ENCODE results near the gene HMGCS1.
A peak's percentile ranks its signal among the peaks of the same experiment; 100 is the strongest.
"Not testable (repeated sequence)": the region's sequence is repeated elsewhere in the genome, so short reads cannot be mapped to it uniquely, and the experiment has no call there.

The HMGCS1 gene

GRCh38 chr5:43313035-43313853 lies at the start of gene HMGCS1:
TSS of gene HMGCS1 (minus strand) at chr5:43313412. CDS start at chr5:43298965, 14,447 bp downstream.
- DNase-seq (ENCODE audit: low read depth) = peak; percentile 100

- DNase-seq (ENCODE audit: low read depth) = no peak
Measured at GRCh38 chr5:43358726-43359125, 45.5 kb upstream of the HMGCS1 start.

- no peak for DNase-seq (ENCODE audit: low read depth)
Measured at GRCh38 chr5:43358301-43358700, 45.1 kb upstream of the HMGCS1 start.

GRCh38 chr5:43357878-43358281 lies 44.7 kb upstream of the HMGCS1 start:
- no peak for DNase-seq (ENCODE audit: low read depth)

GRCh38 chr5:43357067-43357466 lies 43.9 kb upstream of the HMGCS1 start:
- DNase-seq (ENCODE audit: low read depth) = no peak

GRCh38 chr5:43354774-43355173 lies 41.6 kb upstream of the HMGCS1 start:
- DNase-seq (ENCODE audit: low read depth) = no peak

GRCh38 chr5:43353668-43354067 lies 40.5 kb upstream of the HMGCS1 start:
- no peak for DNase-seq (ENCODE audit: low read depth)

- no peak for DNase-seq (ENCODE audit: low read depth)
Measured at GRCh38 chr5:43352915-43353314, 39.7 kb upstream of the HMGCS1 start.

- no peak for DNase-seq (ENCODE audit: low read depth)
Measured at GRCh38 chr5:43352131-43352530, 38.9 kb upstream of the HMGCS1 start.

GRCh38 chr5:43348861-43349363 lies 35.7 kb upstream of the HMGCS1 start:
- DNase-seq (ENCODE audit: low read depth) = no peak

- DNase-seq (ENCODE audit: low read depth) = no peak
Measured at GRCh38 chr5:43348207-43348606, 35.0 kb upstream of the HMGCS1 start.

GRCh38 chr5:43338862-43339261 lies 25.6 kb upstream of the HMGCS1 start:
- no peak for DNase-seq (ENCODE audit: low read depth)

GRCh38 chr5:43336159-43336558 lies 22.9 kb upstream of the HMGCS1 start:
- DNase-seq (ENCODE audit: low read depth) = no peak

GRCh38 chr5:43335681-43336080 lies 22.5 kb upstream of the HMGCS1 start:
- no peak for DNase-seq (ENCODE audit: low read depth)

- DNase-seq (ENCODE audit: low read depth) = no peak
Measured at GRCh38 chr5:43332401-43332800, 19.2 kb upstream of the HMGCS1 start.

- not testable (repeated sequence) for DNase-seq (ENCODE audit: low read depth)
Measured at GRCh38 chr5:43325624-43326023, 12.4 kb upstream of the HMGCS1 start.

GRCh38 chr5:43323488-43323887 lies 10.3 kb upstream of the HMGCS1 start:
- not testable (repeated sequence) for DNase-seq (ENCODE audit: low read depth)

- DNase-seq (ENCODE audit: low read depth) = no peak
Measured at GRCh38 chr5:43320846-43321245, 7.6 kb upstream of the HMGCS1 start.

- no peak for DNase-seq (ENCODE audit: low read depth)
Measured at GRCh38 chr5:43316421-43316820, 3.2 kb upstream of the HMGCS1 start.

- DNase-seq (ENCODE audit: low read depth) = no peak
Measured at GRCh38 chr5:43315682-43316081, 2.5 kb upstream of the HMGCS1 start.

GRCh38 chr5:43315263-43315662 lies 2.1 kb upstream of the HMGCS1 start:
- DNase-seq (ENCODE audit: low read depth) = peak; percentile 77

- no peak for DNase-seq (ENCODE audit: low read depth)
Measured at GRCh38 chr5:43314724-43315123, 1.5 kb upstream of the HMGCS1 start.

- DNase-seq (ENCODE audit: low read depth) = no peak
Measured at GRCh38 chr5:43313854-43314457, 744 bp upstream of the HMGCS1 start.

- DNase-seq (ENCODE audit: low read depth) = no peak
Measured at GRCh38 chr5:43312699-43313034, 545 bp downstream of the HMGCS1 start.

Data from HS-5 (cell line).